ENCODE results near the gene SLC22A31. TPM values are rescaled to one million over a fixed set of nuclear protein-coding genes. Genes with fewer than 3 reads are reported as not detected.

SLC22A31 gene
- total RNA-seq, 1 donor from 2014 or later = 6.1 TPM

DNA sequence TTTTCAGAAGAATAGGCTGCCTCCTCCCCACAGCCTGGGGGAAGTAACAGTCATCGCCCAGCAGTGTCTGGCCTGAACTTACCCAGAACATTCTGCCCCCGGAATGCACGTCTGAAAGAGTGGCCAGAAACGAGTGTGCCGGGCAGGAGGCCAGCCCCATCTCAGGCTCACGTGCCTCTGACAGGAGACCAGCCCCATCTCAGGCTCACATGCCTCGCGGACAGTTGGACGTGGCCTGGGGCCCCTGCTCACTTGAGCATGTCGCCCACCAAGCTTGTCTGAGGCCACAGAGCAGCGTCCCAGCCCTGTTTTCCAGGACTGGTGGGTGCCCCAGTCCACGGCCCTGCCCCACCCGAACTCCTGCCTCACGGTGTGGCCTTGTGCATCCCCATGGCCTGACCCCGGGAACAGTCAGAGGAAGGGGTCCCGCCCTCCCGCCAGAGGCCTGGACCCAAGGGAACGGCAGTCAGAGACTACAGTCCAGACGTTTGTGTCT, 45.1 kb downstream of the SLC22A31 start:
- no peak for DNase-seq (ENCODE audit: low read depth)
- TF ChIP-seq, protein P1, sequence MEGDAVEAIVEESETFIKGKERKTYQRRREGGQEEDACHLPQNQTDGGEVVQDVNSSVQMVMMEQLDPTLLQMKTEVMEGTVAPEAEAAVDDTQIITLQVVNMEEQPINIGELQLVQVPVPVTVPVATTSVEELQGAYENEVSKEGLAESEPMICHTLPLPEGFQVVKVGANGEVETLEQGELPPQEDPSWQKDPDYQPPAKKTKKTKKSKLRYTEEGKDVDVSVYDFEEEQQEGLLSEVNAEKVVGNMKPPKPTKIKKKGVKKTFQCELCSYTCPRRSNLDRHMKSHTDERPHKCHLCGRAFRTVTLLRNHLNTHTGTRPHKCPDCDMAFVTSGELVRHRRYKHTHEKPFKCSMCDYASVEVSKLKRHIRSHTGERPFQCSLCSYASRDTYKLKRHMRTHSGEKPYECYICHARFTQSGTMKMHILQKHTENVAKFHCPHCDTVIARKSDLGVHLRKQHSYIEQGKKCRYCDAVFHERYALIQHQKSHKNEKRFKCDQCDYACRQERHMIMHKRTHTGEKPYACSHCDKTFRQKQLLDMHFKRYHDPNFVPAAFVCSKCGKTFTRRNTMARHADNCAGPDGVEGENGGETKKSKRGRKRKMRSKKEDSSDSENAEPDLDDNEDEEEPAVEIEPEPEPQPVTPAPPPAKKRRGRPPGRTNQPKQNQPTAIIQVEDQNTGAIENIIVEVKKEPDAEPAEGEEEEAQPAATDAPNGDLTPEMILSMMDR (IDR thresholded peaks at IDR 0.05; ENCODE audit: insufficient read depth, low read length, poor library complexity, severe bottlenecking) = no peak
- H3K4me3 ChIP-seq (ENCODE audit: low read depth, low read length) = no peak overlapping the region
- H3K27me3 ChIP-seq (ENCODE audit: control insufficient read depth, insufficient read depth, low read length) = peaks cover 5% of the 10 kb centered on the region
- H3K36me3 ChIP-seq (ENCODE audit: control insufficient read depth, insufficient read depth, low read length) = no peaks in the 10 kb centered on the region

DNA sequence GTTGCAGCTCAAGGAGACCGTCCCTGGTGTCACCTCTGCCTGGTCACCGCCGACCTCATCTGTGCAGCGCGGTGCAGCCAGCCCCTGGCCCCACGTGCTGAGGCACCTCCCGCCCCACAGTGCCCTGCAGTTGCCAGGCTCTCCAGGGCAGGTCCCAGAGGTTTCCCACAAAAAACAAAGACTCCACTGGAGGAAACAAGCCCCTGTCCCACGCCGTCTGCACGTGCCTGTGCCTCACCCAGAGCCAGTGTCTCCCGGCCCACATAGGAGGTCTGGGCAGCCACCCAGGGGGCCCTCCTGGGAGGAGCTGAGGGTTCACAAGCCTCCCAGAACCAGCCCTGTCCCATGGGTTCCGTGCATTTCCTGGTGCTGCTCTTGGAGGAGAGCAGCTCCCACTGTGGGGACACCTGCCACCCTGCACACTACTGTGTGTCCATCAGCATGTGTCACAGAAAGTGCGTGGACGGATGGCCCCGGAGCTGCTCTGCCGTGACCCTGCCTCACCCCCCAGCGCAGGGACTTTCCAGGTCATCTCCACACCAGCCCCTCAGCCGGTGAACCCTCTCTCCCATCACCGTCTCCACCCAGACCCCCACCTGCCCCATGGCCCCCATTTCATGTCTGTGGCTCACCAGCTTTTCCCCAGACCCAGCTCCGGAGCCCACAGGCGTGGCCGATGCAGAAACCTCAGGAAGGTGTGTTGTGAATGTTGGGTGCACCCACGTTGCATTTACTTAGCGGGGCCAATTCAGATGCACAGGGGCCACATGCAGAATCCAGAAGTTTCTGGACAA, 45.8 kb downstream of the SLC22A31 start:
- TF ChIP-seq, protein P1 (IDR thresholded peaks at IDR 0.05; ENCODE audit: insufficient read depth, low read length, poor library complexity, severe bottlenecking) = no peak
- H3K27me3 ChIP-seq (ENCODE audit: control insufficient read depth, insufficient read depth, low read length) = peaks cover 5% of the 10 kb centered on the region
- H3K4me3 ChIP-seq (ENCODE audit: low read depth, low read length) = no peak overlapping the region
- no peaks in the 10 kb centered on the region for H3K36me3 ChIP-seq (ENCODE audit: control insufficient read depth, insufficient read depth, low read length)
- DNase-seq (ENCODE audit: low read depth) = no peak

DNA sequence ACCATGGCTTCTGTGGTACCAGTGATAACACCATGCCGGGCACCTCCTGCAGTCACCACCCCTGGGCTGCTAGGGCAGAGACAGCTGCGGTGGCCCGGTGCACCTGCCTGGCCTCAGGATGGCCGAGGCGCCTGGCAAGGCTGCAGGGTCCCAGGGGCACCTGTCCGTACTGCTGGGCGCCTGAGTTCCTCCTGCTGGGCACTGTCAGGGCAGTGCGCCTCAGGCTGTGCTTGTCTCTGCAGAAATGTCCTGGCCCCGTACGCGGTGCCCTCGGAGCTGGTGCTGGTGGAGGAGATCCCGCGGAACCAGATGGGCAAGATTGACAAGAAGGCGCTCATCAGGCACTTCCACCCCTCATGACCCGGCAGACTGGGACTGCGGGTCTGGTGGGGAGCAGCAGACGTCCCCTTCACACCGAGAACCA, 46.5 kb downstream of the SLC22A31 start:
- DNase-seq (ENCODE audit: low read depth) = no peak
- TF ChIP-seq, protein P1 (IDR thresholded peaks at IDR 0.05; ENCODE audit: insufficient read depth, low read length, poor library complexity, severe bottlenecking) = no peak
- H3K4me3 ChIP-seq (ENCODE audit: low read depth, low read length) = no peak overlapping the region
- no peaks in the 10 kb centered on the region for H3K36me3 ChIP-seq (ENCODE audit: control insufficient read depth, insufficient read depth, low read length)
- H3K27me3 ChIP-seq (ENCODE audit: control insufficient read depth, insufficient read depth, low read length) = peaks cover 5% of the 10 kb centered on the region

DNA sequence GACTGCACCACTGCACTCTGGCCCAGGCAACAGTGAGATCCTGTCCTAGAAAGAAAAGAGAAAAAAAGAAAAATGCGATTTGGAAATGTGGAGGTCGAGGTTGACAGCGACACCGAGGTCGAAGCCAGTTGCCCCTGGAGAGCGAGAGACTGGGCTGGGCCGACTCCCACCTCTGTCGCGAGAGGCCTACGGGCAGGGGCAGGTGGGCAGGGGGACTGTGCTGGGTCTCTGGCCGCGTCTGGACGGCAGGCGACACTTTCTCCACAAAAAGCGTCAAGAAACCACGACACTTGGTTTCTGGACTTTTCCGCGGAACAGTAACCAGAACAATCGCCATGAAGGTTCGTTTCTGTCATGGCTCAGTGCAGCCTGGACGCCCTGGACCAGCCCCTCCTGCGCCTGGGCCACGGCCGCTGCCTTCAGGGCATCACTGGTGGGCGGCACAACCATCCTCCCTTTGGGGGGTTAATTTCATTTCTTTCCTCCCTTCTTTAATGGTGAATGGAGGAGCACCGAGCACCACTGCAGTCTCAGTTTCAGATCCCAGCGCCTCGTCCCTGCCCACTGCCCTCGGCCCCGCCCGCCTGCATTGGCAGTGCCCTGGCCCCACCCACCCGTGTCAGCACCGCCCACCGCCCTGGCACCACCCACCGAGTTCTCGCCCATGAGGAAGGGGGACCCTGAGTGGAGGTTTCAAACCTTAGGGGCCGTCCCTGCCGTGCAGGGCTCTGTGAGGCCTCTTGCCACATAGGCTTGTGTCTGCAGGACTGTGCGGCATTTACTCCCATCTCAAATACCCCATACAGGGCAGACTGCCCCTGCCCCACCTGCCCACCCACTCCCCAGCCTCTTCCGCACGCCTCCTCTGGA, 47.3 kb downstream of the SLC22A31 start:
- TF ChIP-seq, protein P1 (IDR thresholded peaks at IDR 0.05; ENCODE audit: insufficient read depth, low read length, poor library complexity, severe bottlenecking) = no peak
- no peaks in the 10 kb centered on the region for H3K36me3 ChIP-seq (ENCODE audit: control insufficient read depth, insufficient read depth, low read length)
- peaks cover 5% of the 10 kb centered on the region for H3K27me3 ChIP-seq (ENCODE audit: control insufficient read depth, insufficient read depth, low read length)
- H3K4me3 ChIP-seq (ENCODE audit: low read depth, low read length) = no peak overlapping the region
- DNase-seq (ENCODE audit: low read depth) = no peak

DNA sequence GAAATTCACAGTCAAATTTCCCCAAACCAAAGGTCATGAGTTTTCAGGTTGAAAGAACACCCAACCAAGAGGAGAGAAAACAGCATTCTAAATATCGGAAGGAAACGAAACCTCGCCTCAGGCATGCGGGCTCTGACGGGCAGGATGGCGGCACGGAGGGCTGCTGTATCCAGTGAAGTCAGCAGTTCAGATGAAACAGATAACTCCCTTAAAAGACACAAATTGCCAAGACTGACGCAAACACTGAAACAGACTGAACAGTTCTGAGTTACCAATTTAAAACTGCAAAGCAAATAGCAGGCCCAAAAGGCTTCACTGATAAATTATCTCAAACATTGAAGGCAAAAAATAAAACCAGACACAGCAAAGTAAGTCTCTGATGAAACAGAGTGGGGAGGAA, 49.4 kb downstream of the SLC22A31 start:
- DNase-seq (ENCODE audit: low read depth) = no peak
- Histone ChIP-seq H3K4me3 (ENCODE audit: low read depth, low read length) (no peak overlapping the region), H3K27me3 (ENCODE audit: control insufficient read depth, insufficient read depth, low read length) (no peaks in the 10 kb centered on the region), H3K36me3 (ENCODE audit: control insufficient read depth, insufficient read depth, low read length) (peaks cover 2% of the 10 kb centered on the region)
- TF ChIP-seq, protein P1 (IDR thresholded peaks at IDR 0.05; ENCODE audit: insufficient read depth, low read length, poor library complexity, severe bottlenecking) = no peak
